ENCODE measurements around the gene SMARCA2. TPM values are rescaled to one million over a fixed set of nuclear protein-coding genes. Genes with fewer than 3 reads are reported as not detected.
A peak's percentile ranks its signal among the peaks of the same experiment; 100 is the strongest.

The SMARCA2 gene
- total RNA-seq, 2 donors from 2014 or later: 118 to 177 TPM

- Histone ChIP-seq H3K4me1 (ENCODE audit: control insufficient read depth in 1 of 2, low read depth in 2 of 2) (peaks cover 55 to 91% of the 10 kb centered on the region in 2 donors), H3K9me3 (no peaks in the 10 kb centered on the region), H3K36me3 (peaks cover 6% of the 10 kb centered on the region), H3K27me3 (replicated peaks; ENCODE audit: insufficient read depth) (no peaks in the 10 kb centered on the region), H3K27ac (peak overlapping the region; percentile 88 to 91), H3K4me3 (no peak overlapping the region)
- peak; percentile 18 for TF ChIP-seq CTCF (IDR thresholded peaks at IDR 0.05)
- DNase-seq (ENCODE audit: low spot score) (no peak), ATAC-seq (ENCODE audit: insufficient number of reproducible peaks, low FRiP score, low read depth) (no peak)
Observed at GRCh38 chr9:2120926-2121689, 106.0 kb downstream of the SMARCA2 start.

GRCh38 chr9:2122299-2122698 is 107.2 kb downstream of the SMARCA2 start:
- Histone ChIP-seq H3K4me3 (no peak overlapping the region), H3K36me3 (peaks cover 6% of the 10 kb centered on the region), H3K9me3 (no peaks in the 10 kb centered on the region), H3K4me1 (ENCODE audit: control insufficient read depth in 1 of 2, low read depth in 2 of 2) (peaks cover 62 to 97% of the 10 kb centered on the region in 2 donors), H3K27me3 (replicated peaks; ENCODE audit: insufficient read depth) (no peaks in the 10 kb centered on the region), H3K27ac (peak overlapping the region; percentile 88 to 91)
- no peak for ATAC-seq (ENCODE audit: insufficient number of reproducible peaks, low FRiP score, low read depth)
- no peak for DNase-seq (ENCODE audit: low spot score)
- no peak for TF ChIP-seq CTCF (IDR thresholded peaks at IDR 0.05)

- peaks cover 64 to 88% of the 10 kb centered on the region in 2 donors for H3K4me1 ChIP-seq (ENCODE audit: control insufficient read depth in 1 of 2, low read depth in 2 of 2)
- no peaks in the 10 kb centered on the region for H3K27me3 ChIP-seq (replicated peaks; ENCODE audit: insufficient read depth)
- no peak for TF ChIP-seq CTCF (IDR thresholded peaks at IDR 0.05)
- DNase-seq (ENCODE audit: low spot score): no peak
- no peak for ATAC-seq (ENCODE audit: insufficient number of reproducible peaks, low FRiP score, low read depth)
- H3K36me3 ChIP-seq: peaks cover 6% of the 10 kb centered on the region
- no peaks in the 10 kb centered on the region for H3K9me3 ChIP-seq
- peak overlapping the region; percentile 88 to 91 for H3K27ac ChIP-seq
- peak overlapping the region; percentile 60 for H3K4me3 ChIP-seq
Observed at GRCh38 chr9:2125906-2126305, 110.8 kb downstream of the SMARCA2 start.

- Histone ChIP-seq H3K27ac (peak overlapping the region; percentile 88 to 91), H3K4me3 (peak overlapping the region; percentile 60), H3K9me3 (no peaks in the 10 kb centered on the region), H3K36me3 (peaks cover 6% of the 10 kb centered on the region), H3K4me1 (ENCODE audit: control insufficient read depth in 1 of 2, low read depth in 2 of 2) (peaks cover 60 to 88% of the 10 kb centered on the region in 2 donors), H3K27me3 (replicated peaks; ENCODE audit: insufficient read depth) (no peaks in the 10 kb centered on the region)
- TF ChIP-seq CTCF (IDR thresholded peaks at IDR 0.05): no peak
- DNase-seq (ENCODE audit: low spot score): peak; percentile 13
- ATAC-seq (ENCODE audit: insufficient number of reproducible peaks, low FRiP score, low read depth): peak; percentile 76
Observed at GRCh38 chr9:2126331-2126803, 111.2 kb downstream of the SMARCA2 start.

GRCh38 chr9:2127486-2127885 is 112.3 kb downstream of the SMARCA2 start:
- peaks cover 6% of the 10 kb centered on the region for H3K36me3 ChIP-seq
- no peak overlapping the region for H3K4me3 ChIP-seq
- no peaks in the 10 kb centered on the region for H3K27me3 ChIP-seq (replicated peaks; ENCODE audit: insufficient read depth)
- TF ChIP-seq CTCF (IDR thresholded peaks at IDR 0.05): no peak
- no peak for DNase-seq (ENCODE audit: low spot score)
- H3K27ac ChIP-seq: peak overlapping the region; percentile 77 to 88
- no peak for ATAC-seq (ENCODE audit: insufficient number of reproducible peaks, low FRiP score, low read depth)
- H3K9me3 ChIP-seq: no peaks in the 10 kb centered on the region
- peaks cover 49 to 85% of the 10 kb centered on the region in 2 donors for H3K4me1 ChIP-seq (ENCODE audit: control insufficient read depth in 1 of 2, low read depth in 2 of 2)
